ENCODE measurements around the gene UNC119.

Gene UNC119

DNA sequence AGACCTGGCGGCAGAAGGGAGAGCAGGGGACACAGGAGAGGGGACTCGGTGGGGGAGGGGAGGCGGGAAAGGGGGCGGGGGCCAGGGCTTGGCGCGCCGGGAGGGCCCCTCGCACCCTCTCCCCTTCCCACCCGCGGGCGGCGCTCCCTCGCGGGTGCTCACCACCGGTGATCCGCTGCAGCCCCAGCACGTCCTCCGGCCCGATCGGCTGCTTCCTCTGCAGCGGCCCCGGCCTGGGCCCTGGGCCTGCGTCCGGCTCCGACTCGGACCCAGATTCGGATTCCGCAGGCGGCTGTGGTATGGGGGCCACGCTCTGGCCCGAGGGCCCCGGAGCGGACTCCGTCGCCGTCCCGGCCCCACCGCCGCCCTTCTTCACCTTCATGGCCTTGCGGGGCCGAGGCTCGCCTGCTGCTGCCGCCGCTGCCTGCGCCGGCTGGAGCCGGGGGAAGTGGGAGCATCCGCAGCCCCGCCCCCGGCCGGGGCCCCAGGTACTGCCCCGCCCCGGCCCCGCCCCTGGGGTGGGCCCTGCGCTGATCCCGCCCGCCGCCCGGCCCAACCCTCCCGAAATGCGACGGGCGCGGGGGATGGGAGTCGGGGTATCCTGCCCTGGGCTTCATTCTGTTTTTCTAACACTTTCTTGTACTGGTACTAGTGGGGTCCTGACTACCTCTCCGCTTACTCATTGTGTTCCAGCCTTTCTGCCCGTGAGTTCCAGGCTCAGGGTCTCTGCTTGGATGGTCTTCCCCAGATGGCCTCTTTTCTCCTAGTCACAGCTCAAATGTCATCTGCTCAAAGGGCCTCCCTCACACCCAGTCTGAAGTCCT lies at the start of gene UNC119:
Gene UNC119, minus strand, starts transcription at position 449 of the 824 bp plus-strand sequence. Its CDS starts 67 bp downstream, at position 382.
- CTCF ChIA-PET, result interaction anchor here (0.9 to 1.0 kb wide), 2 partner anchors 23 to 25 kb away, joined by 4 read pairs; partner anchors contain the start of gene ALDOC
- no peaks in the 10 kb centered on the region for H3K9me3 Mint-ChIP-seq
- no peaks in the 10 kb centered on the region for H3K27me3 Mint-ChIP-seq
- peak; percentile 85 for DNase-seq
- H3K36me3 Mint-ChIP-seq, result peaks cover 45% of the 10 kb centered on the region
- peak within 1 kb of the TSS; percentile 95 for H3K4me3 Mint-ChIP-seq
- peaks cover 53% of the 10 kb centered on the region for H3K4me1 Mint-ChIP-seq
- H3K27ac Mint-ChIP-seq, result peak within 1 kb of the TSS; percentile 85

GRCh38 chr17:28599311-28600184 lies 47.1 kb upstream of the UNC119 start:
- H3K9me3 Mint-ChIP-seq, result no peaks in the 10 kb centered on the region
- DNase-seq, result peak; percentile 58
- H3K4me3 Mint-ChIP-seq, result peak overlapping the region; percentile 82
- H3K4me1 Mint-ChIP-seq, result peaks cover 23% of the 10 kb centered on the region
- H3K27ac Mint-ChIP-seq, result peak overlapping the region; percentile 99
- peaks cover 11% of the 10 kb centered on the region for H3K36me3 Mint-ChIP-seq
- no peaks in the 10 kb centered on the region for H3K27me3 Mint-ChIP-seq
- CTCF ChIA-PET, result interaction anchor here (0.9 kb wide), 1 partner anchor 13 kb away, joined by 4 read pairs; no protein-coding TSS in a partner anchor

DNA sequence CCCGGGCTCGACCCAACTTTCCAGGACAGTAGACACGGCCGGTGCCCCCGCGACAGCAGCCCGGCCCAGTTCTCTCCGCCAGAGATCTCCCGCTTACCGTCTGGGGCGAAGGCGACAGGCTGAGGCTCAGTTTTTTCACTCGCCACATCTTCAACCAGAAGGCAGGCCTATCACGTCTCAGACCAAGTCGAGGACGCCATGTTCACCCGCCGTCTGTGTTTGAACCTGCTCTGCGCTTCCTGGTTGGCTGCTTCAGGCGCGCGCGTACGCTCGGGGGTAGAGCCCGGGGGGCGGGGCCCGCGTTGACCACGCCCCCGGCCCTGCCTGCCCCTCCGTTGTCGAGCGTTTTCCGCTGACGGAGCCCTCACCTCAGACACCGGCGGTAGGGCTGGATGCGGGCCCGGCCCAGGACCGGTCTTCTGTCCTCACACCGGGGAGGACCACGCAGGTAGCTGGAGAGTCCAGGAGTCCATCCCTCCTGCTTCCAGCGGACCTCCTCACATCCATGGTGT lies 46.4 kb upstream of the UNC119 start, which contains the start of gene SPAG5:
Gene SPAG5, minus strand, starts transcription at position 227 of the 512 bp plus-strand sequence. Its CDS starts 79 bp downstream, at position 148.
- peak within 1 kb of the TSS; percentile 99 for H3K27ac Mint-ChIP-seq
- H3K4me1 Mint-ChIP-seq, result peaks cover 24% of the 10 kb centered on the region
- H3K36me3 Mint-ChIP-seq, result peaks cover 10% of the 10 kb centered on the region
- DNase-seq, result peak; percentile 96
- CTCF ChIA-PET, result interaction anchor here (0.9 to 1.0 kb wide), 2 partner anchors 14 to 26 kb away, joined by 3 to 4 read pairs; no protein-coding TSS in a partner anchor
- no peaks in the 10 kb centered on the region for H3K9me3 Mint-ChIP-seq
- peak within 1 kb of the TSS; percentile 82 for H3K4me3 Mint-ChIP-seq
- no peaks in the 10 kb centered on the region for H3K27me3 Mint-ChIP-seq

GRCh38 chr17:28598389-28598788 lies 46.0 kb upstream of the UNC119 start:
- CTCF ChIA-PET, result interaction anchor here (0.7 to 1.1 kb wide), 3 partner anchors 14 to 50 kb away, joined by 3 read pairs; no protein-coding TSS in a partner anchor
- Mint-ChIP-seq H3K4me1 (peaks cover 25% of the 10 kb centered on the region), H3K36me3 (peaks cover 11% of the 10 kb centered on the region), H3K4me3 (peak overlapping the region; percentile 82), H3K9me3 (no peaks in the 10 kb centered on the region), H3K27ac (peak overlapping the region; percentile 99), H3K27me3 (no peaks in the 10 kb centered on the region)
- DNase-seq, result no peak

DNA sequence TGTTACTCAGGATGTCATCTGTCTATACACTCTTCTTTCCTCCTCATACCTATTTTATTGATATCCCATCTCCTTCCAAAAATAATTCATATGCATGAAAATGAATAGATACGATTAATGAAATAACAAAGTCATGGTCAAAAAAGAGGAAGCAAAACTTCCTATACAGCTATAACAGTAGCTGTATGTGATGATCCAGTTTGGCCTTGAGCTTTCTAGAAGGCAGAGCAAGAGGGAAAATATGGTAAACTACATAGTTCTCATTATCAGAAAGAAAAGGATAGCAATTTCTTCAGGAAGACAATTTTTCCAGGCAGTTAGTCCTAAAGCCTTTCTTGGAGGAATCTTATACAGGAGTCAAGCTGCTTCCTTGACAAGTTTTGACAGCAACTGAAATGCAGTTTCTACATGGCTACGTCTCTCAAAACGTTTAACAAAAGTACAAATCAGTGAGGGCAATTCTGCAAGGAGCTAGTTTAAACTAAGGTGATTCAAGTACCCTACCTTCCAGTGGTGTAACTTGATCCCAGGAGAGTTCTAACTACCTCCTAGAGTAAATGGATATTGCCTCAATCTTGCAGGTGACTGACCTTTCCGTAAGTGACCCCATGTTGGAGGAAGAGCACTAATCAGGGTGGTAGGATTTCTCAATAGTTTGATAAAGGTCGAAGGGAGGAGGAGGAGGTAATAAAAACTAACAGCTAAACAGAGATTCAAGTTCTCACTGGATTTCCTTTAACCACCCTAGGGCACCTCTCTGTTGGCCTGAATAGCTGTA lies 45.4 kb upstream of the UNC119 start:
- Mint-ChIP-seq H3K9me3 (no peaks in the 10 kb centered on the region), H3K4me3 (peak overlapping the region; percentile 82), H3K4me1 (peaks cover 25% of the 10 kb centered on the region), H3K27ac (peak overlapping the region; percentile 99), H3K36me3 (peaks cover 12% of the 10 kb centered on the region), H3K27me3 (no peaks in the 10 kb centered on the region)
- CTCF ChIA-PET, result interaction anchor here (0.7 to 1.1 kb wide), 3 partner anchors 13 to 51 kb away, joined by 3 read pairs; no protein-coding TSS in a partner anchor
- no peak for DNase-seq

DNA sequence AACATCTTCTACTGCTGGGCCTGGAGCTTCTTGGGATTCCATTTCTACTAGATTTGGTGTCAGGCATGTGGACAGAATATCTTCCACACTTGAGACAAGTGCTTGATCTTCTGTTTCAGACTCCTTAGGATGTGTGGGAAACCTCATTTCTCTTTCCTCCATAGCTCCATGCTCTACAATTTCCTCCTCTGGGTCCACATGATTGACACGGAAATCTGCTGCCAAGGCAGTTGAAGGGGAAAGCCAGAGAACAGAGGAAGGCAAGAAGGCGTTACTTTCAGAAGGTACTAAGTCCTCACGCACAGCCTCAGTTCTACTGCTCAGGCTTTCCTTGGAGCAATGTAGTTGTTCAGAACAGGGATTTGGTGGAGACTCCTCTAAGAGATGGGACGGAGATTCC lies 39.8 kb upstream of the UNC119 start:
- Mint-ChIP-seq H3K4me3 (no peak overlapping the region), H3K36me3 (peaks cover 26% of the 10 kb centered on the region), H3K27ac (no peak overlapping the region), H3K4me1 (peaks cover 6% of the 10 kb centered on the region), H3K9me3 (no peaks in the 10 kb centered on the region), H3K27me3 (no peaks in the 10 kb centered on the region)
- no peak for DNase-seq
- CTCF ChIA-PET, result interaction anchor here (0.9 kb wide), 1 partner anchor 21 kb away, joined by 3 read pairs; no protein-coding TSS in a partner anchor

DNA sequence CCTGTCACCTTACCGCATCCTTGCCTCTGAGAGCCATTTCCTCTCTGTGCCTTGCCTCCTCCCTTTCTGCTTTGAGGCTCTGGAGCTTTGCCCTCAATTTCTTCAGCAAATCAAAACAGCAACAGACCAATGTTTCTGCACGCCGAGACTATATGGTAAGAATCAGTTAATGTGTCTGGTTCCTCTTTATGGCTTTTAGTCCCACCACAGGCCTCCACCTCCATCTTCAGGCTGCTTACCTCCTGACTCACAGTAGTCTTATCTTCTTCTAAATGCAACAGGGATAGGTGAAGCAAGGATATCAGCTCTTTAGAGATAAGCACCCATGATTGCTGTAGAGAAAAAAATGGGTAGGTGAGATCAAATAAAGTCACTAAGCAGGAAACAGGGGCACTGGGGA lies 33.4 kb upstream of the UNC119 start:
- Mint-ChIP-seq H3K4me1 (peaks cover 2% of the 10 kb centered on the region), H3K27me3 (no peaks in the 10 kb centered on the region)
- CTCF ChIA-PET, result interaction anchor here (0.9 kb wide), 1 partner anchor 39 kb away, joined by 3 read pairs; no protein-coding TSS in a partner anchor

DNA sequence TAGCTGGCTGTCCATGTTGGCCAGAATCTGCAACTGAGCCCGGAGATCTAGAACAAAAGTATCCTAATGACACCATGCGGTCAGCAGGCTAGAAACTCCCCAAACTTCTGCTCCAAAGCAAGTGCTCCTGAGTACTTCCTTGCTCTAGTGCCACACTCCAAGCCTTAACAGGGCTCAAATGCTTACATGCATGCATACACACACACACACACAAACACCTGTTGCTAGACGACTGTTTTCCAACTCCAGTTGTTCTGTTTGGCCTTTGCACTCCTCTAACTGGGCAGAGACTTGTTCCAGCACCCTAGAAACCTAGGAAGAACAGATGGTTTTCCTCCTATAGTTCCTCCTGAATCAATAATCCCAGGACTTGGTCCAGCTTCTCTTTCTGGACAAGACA lies 32.0 kb upstream of the UNC119 start:
- Mint-ChIP-seq H3K4me3 (no peak overlapping the region), H3K36me3 (peaks cover 38% of the 10 kb centered on the region), H3K4me1 (peaks cover 10% of the 10 kb centered on the region), H3K27ac (no peak overlapping the region), H3K27me3 (no peaks in the 10 kb centered on the region), H3K9me3 (no peaks in the 10 kb centered on the region)
- CTCF ChIA-PET, result interaction anchor here (0.9 to 1.4 kb wide), 2 partner anchors 13 to 167 kb away, joined by 3 read pairs; no protein-coding TSS in a partner anchor
- no peak for DNase-seq

More for the DNA sequence above, 33.4 kb upstream of the UNC119 start:
- no peak for DNase-seq
- H3K9me3 Mint-ChIP-seq, result no peaks in the 10 kb centered on the region
- H3K36me3 Mint-ChIP-seq, result peaks cover 29% of the 10 kb centered on the region
- H3K4me3 Mint-ChIP-seq, result no peak overlapping the region
- peak overlapping the region; percentile 58 for H3K27ac Mint-ChIP-seq

- H3K9me3 Mint-ChIP-seq, result no peaks in the 10 kb centered on the region
- H3K4me1 Mint-ChIP-seq, result peaks cover 9% of the 10 kb centered on the region
- CTCF ChIA-PET, result interaction anchor here (1.5 kb wide), 1 partner anchor 33 kb away, joined by 4 read pairs; no protein-coding TSS in a partner anchor
- H3K27ac Mint-ChIP-seq, result no peak overlapping the region
- DNase-seq, result no peak
- H3K36me3 Mint-ChIP-seq, result peaks cover 40% of the 10 kb centered on the region
- H3K4me3 Mint-ChIP-seq, result no peak overlapping the region
- H3K27me3 Mint-ChIP-seq, result no peaks in the 10 kb centered on the region
Observed at GRCh38 chr17:28582513-28582912, 30.1 kb upstream of the UNC119 start.

DNA sequence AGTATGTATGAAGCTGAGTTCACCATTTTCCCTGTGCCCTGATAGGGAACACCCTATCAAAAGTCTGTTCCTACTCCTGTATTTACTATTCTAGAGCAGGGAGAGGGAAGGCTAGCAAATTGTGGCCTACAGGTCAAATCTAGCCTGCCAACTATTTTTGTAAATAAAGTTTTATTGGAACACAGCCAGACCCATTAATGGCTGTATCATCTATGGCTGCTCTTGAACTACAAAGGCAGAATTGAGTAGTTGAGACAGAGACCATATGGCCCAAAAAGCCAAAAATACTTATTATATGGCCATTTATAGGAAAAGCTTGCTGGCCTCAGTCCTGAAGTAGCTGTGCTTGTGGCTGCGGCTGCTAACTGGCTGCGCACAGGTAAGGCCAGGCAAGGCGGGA lies 28.5 kb upstream of the UNC119 start:
- Mint-ChIP-seq H3K36me3 (peaks cover 39% of the 10 kb centered on the region), H3K27ac (no peak overlapping the region), H3K4me3 (no peak overlapping the region), H3K9me3 (no peaks in the 10 kb centered on the region), H3K27me3 (no peaks in the 10 kb centered on the region), H3K4me1 (peaks cover 21% of the 10 kb centered on the region)
- no peak for DNase-seq
- CTCF ChIA-PET, result interaction anchor here (1.0 kb wide), 1 partner anchor 9 kb away, joined by 3 read pairs; the partner anchor contains the start of gene PIGS

GRCh38 chr17:28579526-28579925 lies 27.1 kb upstream of the UNC119 start:
- peaks cover 31% of the 10 kb centered on the region for H3K4me1 Mint-ChIP-seq
- no peak overlapping the region for H3K4me3 Mint-ChIP-seq
- H3K27ac Mint-ChIP-seq, result peak overlapping the region; percentile 58
- no peak for DNase-seq
- CTCF ChIA-PET, result no interaction called here
- H3K27me3 Mint-ChIP-seq, result no peaks in the 10 kb centered on the region
- H3K36me3 Mint-ChIP-seq, result peaks cover 35% of the 10 kb centered on the region
- H3K9me3 Mint-ChIP-seq, result no peaks in the 10 kb centered on the region

- no peak for DNase-seq
- CTCF ChIA-PET, result interaction anchor here (0.9 kb wide), 1 partner anchor 11 kb away, joined by 3 read pairs; no protein-coding TSS in a partner anchor
- Mint-ChIP-seq H3K27ac (peak overlapping the region; percentile 58), H3K9me3 (no peaks in the 10 kb centered on the region), H3K4me3 (no peak overlapping the region), H3K4me1 (peaks cover 35% of the 10 kb centered on the region), H3K36me3 (peaks cover 45% of the 10 kb centered on the region), H3K27me3 (no peaks in the 10 kb centered on the region)
Observed at GRCh38 chr17:28578246-28579195, 26.1 kb upstream of the UNC119 start.

All from activated naive CD4-positive, alpha-beta T cell treated with anti-CD3 and anti-CD28 coated beads, Interleukin-2, amount 10 ng/mL, durations not matched to agents 7 days and 5 days (primary cell).